GM12878 (cell line): ENCODE measurements around the gene ARL14.

Experiments used
- ATF3 ChIP-seq: IDR thresholded peaks from 2 replicates; pipeline ENCODE4 v1.6.1; 2011; ENCODE audit warnings: low read depth, mild to moderate bottlenecking, low read length, moderate library complexity, borderline replicate concordance; ENCODE audit errors: extremely low read depth
- CBX5 ChIP-seq: sonication (generic); IDR thresholded peaks from 2 replicates; pipeline ENCODE4 v1.6.1; 2016; ENCODE audit warnings: low read depth, moderate library complexity, mild to moderate bottlenecking, inconsistent platforms
- CTCF ChIP-seq, 3 experiments: IDR thresholded peaks in 2 of 3; conservative IDR thresholded peaks in 1 of 3; 2 replicates each; pipeline ENCODE4 v1.5.1; 2011; ENCODE audit warnings: low read depth in 3 of 3, low read length in 3 of 3, mild to moderate bottlenecking in 3 of 3, control low read depth in 2 of 3, moderate library complexity in 2 of 3, inconsistent platforms in 1 of 3, mixed read lengths in 1 of 3; ENCODE audit not compliant: control insufficient read depth in 2 of 3, insufficient read depth in 1 of 3; ENCODE audit errors: extremely low read depth in 1 of 3
- FOS ChIP-seq: IDR thresholded peaks from 3 replicates; pipeline ENCODE4 v1.6.1; 2011; ENCODE audit warnings: borderline replicate concordance; ENCODE audit not compliant: insufficient read length; ENCODE audit errors: extremely low read depth
- MAX ChIP-seq: IDR thresholded peaks from 2 replicates; pipeline ENCODE4 v1.6.1; 2012; ENCODE audit warnings: low read depth, low read length, improper control_type of control experiment
- POLR2A ChIP-seq: IDR thresholded peaks from 2 replicates; pipeline ENCODE4 v1.6.1; 2011; ENCODE audit warnings: low read depth, mild to moderate bottlenecking, low read length
- RAD21 ChIP-seq: IDR thresholded peaks from 2 replicates; pipeline ENCODE4 v1.6.1; 2011; ENCODE audit warnings: mild to moderate bottlenecking, low read depth, low read length, moderate library complexity; ENCODE audit not compliant: insufficient read depth
- REST ChIP-seq: IDR thresholded peaks from 2 replicates; pipeline ENCODE4 v1.6.1; 2012; ENCODE audit warnings: mild to moderate bottlenecking, low read depth, low read length

GRCh38 chr3:160695003-160695402 lies 18.0 kb downstream of the ARL14 start:
- TF ChIP-seq POLR2A (no peak), ATF3 (no peak), REST (no peak), MAX (no peak), FOS (no peak), RAD21 (no peak), CBX5 (no peak), CTCF (IDR thresholded peaks at IDR 0.05 in 2 of 3, conservative IDR thresholded peaks at IDR 0.05 in 1 of 3; ENCODE audit: control insufficient read depth in 2 of 3, extremely low read depth in 1 of 3, insufficient read depth in 1 of 3, low read depth in 3 of 3, low read length in 3 of 3) (no peak)
